AG09319 (cell line): ENCODE data around the gene ADISSP.
A peak's percentile ranks its signal among the peaks of the same experiment; 100 is the strongest.

Experiments
- DNase-seq: peaks from one replicate; pipeline ENCODE4 v3.0.0-alpha.2; 2010; ENCODE audit warnings: low read depth; ENCODE audit errors: extremely low read depth
- TF ChIP-seq, protein P1 (sequence below): IDR thresholded peaks from 2 replicates; pipeline ENCODE4 v1.5.1; 2011; ENCODE audit warnings: low read depth, mild to moderate bottlenecking, inconsistent platforms, low read length, moderate library complexity

ADISSP gene

DNA sequence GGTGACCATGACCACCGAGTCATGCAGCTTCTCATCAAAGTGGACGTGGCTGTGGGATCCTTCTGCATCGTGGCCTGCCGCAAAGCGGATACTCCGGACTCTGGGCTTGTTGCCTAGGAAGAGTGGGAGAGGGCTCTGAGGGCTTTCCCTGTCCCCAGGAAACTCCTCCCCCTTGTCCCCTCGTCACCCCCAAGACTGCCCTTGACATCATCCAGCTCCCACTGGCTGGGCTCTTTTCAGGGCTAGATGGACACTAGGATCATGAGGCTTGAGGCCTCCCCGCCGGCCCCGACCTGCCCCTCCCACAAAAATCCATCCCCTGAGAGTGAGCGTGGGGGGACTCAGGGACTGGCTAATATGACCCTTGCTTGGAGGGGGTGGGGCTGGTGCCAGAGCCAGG lies 9.0 kb downstream of the ADISSP start:
- DNase-seq: no peak
- TF ChIP-seq, protein P1, sequence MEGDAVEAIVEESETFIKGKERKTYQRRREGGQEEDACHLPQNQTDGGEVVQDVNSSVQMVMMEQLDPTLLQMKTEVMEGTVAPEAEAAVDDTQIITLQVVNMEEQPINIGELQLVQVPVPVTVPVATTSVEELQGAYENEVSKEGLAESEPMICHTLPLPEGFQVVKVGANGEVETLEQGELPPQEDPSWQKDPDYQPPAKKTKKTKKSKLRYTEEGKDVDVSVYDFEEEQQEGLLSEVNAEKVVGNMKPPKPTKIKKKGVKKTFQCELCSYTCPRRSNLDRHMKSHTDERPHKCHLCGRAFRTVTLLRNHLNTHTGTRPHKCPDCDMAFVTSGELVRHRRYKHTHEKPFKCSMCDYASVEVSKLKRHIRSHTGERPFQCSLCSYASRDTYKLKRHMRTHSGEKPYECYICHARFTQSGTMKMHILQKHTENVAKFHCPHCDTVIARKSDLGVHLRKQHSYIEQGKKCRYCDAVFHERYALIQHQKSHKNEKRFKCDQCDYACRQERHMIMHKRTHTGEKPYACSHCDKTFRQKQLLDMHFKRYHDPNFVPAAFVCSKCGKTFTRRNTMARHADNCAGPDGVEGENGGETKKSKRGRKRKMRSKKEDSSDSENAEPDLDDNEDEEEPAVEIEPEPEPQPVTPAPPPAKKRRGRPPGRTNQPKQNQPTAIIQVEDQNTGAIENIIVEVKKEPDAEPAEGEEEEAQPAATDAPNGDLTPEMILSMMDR: no peak

DNA sequence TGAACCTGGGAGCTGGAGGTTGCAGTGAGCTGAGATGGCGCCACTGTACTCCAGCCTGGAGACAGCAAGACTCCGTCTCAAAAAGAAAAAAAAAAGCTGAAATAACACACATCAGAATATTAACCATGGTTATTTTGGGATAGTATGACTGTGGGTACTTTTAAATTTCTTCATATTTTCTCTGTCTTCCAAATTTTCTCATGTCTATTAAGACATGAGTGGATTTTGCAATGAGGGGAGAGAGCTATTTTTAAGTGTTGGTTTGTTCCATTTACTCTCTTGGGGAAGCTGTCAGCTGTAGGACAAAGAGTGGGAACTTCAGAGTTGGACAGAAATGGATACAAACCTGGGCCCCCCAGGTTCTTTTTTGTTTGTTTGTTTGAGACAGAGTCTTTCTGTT lies 10.3 kb downstream of the ADISSP start:
- TF ChIP-seq, protein P1: no peak
- DNase-seq: no peak

DNA sequence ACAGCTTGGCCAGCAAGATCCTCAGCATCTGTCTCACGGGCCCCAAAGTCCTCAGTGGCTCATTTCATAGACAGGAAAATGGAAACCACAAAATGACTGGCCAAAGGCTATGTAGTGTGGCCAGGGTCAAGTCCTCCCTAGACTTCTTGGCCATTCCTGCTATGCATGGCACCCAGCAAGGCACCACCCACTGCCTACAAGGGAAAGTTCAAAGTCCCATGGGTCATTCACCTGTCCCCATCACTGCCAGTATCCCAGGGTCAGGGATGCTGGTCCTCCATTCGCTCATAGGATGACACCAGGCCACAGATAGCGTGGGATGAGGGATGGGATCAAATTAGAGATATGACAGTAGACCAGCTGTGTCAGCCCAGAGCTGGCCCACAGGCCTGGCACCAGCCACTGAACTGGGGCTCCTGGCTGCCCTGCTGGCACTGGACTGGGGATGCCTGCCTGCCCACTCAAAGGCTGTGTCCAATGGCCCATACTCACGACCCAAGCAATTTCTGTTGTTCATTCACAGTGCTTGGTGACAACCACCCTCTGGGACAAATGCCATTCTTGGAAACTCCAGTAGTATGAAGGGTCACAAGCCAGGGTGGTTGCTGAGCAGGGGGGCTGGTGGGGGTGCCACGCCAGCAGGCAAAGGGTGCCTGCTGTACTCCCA lies 11.6 kb downstream of the ADISSP start:
- TF ChIP-seq, protein P1: no peak
- no peak for DNase-seq

DNA sequence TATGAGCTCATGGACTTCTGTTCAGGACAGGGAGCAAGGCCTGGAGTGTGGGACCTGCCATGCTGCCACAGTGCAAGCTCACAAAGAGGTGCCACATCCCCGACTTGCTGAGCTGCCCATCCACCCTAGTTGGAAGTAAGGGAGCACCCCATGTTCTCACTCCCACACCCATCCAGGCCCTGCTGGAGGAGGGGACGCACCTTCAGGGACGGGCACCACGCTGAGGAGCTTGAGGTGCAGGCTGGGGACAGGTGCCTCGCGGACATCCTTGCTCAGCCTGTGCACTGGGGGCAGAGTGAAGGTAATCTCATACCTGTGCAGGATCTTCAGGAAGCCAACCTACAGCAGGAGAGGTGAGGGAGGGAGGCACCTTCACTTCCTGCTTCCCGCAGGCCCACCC lies 12.3 kb downstream of the ADISSP start:
- no peak for DNase-seq
- TF ChIP-seq, protein P1: no peak

DNA sequence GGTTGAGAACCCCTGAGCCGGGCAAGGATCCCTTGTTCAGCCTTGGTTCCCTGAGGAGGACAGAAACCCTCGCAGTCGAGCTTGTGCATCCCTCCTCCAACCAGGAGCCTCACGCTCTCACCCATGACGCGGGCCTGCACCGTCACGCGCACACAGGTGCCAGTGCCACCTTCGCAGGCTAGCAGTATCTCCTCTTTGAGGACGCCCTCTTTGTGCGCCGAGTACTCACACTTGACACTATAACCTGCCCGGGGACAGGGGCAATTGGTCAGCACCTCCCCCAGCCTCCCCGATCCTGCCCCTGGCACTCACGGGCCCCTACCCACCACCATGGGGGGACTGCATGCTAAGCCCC lies 13.3 kb downstream of the ADISSP start:
- no peak for DNase-seq
- TF ChIP-seq, protein P1: no peak

DNA sequence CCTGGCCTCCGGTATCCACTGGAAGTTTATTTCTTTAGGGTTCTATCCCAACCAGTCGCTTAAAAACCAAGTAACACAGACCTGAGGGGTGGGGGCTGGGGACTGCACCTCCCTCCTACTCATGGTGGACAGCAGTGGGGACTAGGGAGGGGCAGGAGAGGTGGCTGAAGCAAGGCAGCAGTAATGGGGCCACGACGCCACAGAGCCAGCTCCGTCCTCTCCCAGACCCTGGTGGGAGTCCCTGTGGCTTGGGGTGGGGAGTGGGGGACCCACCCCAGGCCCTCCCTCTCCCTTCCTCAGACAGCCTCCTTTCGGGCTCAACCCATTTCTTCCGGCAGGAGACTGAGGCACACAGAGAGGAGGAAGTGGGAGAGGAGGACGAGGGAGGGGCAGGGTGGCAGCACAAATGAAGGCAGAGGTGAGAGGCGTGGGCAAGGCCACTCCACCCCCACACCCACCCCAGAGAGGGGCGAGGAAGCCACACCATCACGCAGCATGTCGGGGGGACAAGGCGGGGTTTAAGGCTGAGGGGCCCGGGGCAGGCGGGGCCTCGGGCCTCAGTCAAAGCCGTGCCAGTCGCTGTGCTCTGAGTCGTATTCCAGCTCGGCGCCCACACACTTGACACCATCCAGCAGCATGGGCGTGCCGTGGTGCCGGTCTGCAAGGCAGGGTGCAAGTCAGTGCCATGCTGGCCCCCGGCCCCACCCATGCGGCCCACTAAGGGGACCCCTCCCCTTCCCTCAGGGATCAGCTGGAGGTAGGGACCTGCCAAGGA lies 13.9 kb downstream of the ADISSP start:
- TF ChIP-seq, protein P1: no peak
- no peak for DNase-seq

DNA sequence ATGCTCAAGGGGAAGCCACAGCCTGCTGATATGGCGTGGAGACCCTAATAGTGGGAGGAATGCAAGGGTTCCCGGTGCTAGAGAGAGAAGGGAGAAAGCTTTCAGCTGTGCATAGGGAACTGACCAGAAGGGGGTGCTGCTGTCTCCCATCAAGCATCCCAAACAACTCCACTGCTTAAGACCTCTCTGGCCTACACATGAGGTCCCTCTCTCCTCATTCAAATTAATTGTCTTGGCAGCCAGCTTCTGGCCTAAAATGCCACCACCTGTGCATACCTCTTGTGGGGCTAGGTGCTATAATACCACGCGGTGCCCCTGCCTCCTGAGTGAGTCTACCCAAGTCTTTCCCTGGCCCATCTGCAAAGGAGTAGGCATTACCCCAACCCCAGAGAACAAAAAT lies 14.5 kb downstream of the ADISSP start:
- TF ChIP-seq, protein P1: peak; percentile 85
- DNase-seq: peak; percentile 49
